ENCODE measurements around the gene CACFD1.

The CACFD1 gene

DNA sequence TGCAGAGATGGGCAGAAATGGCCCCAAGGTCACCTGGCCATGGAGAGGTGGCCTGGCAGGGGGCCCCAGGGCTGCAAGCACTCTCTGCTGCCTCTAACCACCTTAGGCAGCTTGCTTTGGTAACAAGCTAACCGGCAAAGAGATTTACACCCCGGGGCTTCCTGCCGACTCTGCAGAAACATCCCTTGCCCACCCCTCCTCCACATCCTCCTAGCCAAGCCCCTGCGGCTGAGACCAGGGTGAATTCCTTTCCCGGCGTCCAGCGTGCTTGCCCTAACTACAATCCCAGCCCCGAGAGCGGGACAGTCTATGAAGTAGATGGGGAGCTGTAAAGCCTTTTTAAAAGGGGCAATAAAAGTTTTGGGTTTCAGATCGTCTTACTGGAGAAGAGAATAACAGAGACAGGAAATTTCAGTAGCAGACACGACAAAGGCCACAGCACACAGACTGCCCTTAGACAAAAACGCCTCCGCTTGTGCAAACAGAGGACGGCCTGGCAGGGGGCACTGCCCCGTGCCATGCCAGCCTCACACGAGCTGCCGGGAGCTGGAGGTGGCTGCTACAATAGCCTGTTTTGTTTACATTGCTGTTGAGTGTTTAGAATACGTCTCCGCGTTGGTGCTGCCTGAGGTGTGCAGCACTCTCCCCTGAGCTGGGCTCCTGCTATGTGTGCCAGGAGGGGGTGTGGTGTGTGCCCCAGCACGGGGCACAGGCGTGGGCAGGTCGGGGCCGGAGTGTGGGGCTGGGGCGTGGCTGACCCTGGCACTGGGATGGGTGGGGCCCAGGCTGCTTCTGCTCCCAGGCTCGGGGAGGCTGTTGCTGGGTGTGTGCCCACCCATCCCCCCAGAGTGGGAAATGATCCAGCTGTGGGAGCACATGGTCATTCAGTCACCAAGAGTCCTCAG is 49.7 kb downstream of the CACFD1 start:
- Histone ChIP-seq H3K27ac (replicated peaks; ENCODE audit: low read length) (no peak overlapping the region), H3K18ac (ENCODE audit: low read length) (peak overlapping the region; percentile 83), H3K79me1 (ENCODE audit: low read depth, low read length) (peaks cover 9% of the 10 kb centered on the region), H2BK12ac (ENCODE audit: low read length) (peak overlapping the region; percentile 18), H3K9me3 (replicated peaks in 1 of 2; ENCODE audit: control insufficient read depth in 2 of 2, insufficient read depth in 1 of 2, low read depth in 1 of 2, low read length in 2 of 2) (peaks cover 0 to 9% of the 10 kb centered on the region in 2 donors), H3K9ac (ENCODE audit: low read depth, low read length, poor library complexity) (peak overlapping the region; percentile 76), H4K91ac (ENCODE audit: low read depth, low read length, poor library complexity) (no peak overlapping the region), H3K4me1 (ENCODE audit: control insufficient read depth in 2 of 2, insufficient read depth in 1 of 2, low read depth in 1 of 2, low read length in 2 of 2) (peaks cover 14 to 18% of the 10 kb centered on the region in 2 donors), H3K4ac (ENCODE audit: low read length) (peak overlapping the region; percentile 79), H4K8ac (ENCODE audit: low read depth, low read length) (no peak overlapping the region), H3K14ac (ENCODE audit: low read length) (no peak overlapping the region), H3K23ac (ENCODE audit: low read depth, low read length, poor library complexity) (no peak overlapping the region), H2BK15ac (ENCODE audit: low read length) (peak overlapping the region; percentile 60), H3K27me3 (ENCODE audit: control insufficient read depth in 3 of 3, insufficient read depth in 3 of 3, low read depth in 1 of 3, low read length in 3 of 3) (peaks cover 0 to 16% (median 2%) of the 10 kb centered on the region in 3 experiments), H3K4me2 (ENCODE audit: insufficient read depth, low read length, poor library complexity, severe bottlenecking) (peak overlapping the region; percentile 32), H3K36me3 (replicated peaks in 1 of 2; ENCODE audit: control insufficient read depth in 2 of 2, insufficient read depth in 2 of 2, low read length in 2 of 2) (peaks cover 0 to 4% of the 10 kb centered on the region in 2 donors), H3K4me3 (ENCODE audit: low read length in 2 of 2) (no peak overlapping the region), H2BK120ac (ENCODE audit: low read depth, low read length) (no peak overlapping the region), H2AFZ (ENCODE audit: low read length) (peak overlapping the region; percentile 54), H2BK5ac (ENCODE audit: low read length) (peak overlapping the region; percentile 4), H2AK5ac (ENCODE audit: low read depth, low read length) (peak overlapping the region; percentile 76)
- no peak for DNase-seq (ENCODE audit: low spot score)
- no CpG with 5 or more reads among the region's 26 CpGs for WGBS, 2 donors (ENCODE audit: extremely low coverage in 2 of 2, insufficient read length in 2 of 2, insufficient replicate concordance in 1 of 2)

DNA sequence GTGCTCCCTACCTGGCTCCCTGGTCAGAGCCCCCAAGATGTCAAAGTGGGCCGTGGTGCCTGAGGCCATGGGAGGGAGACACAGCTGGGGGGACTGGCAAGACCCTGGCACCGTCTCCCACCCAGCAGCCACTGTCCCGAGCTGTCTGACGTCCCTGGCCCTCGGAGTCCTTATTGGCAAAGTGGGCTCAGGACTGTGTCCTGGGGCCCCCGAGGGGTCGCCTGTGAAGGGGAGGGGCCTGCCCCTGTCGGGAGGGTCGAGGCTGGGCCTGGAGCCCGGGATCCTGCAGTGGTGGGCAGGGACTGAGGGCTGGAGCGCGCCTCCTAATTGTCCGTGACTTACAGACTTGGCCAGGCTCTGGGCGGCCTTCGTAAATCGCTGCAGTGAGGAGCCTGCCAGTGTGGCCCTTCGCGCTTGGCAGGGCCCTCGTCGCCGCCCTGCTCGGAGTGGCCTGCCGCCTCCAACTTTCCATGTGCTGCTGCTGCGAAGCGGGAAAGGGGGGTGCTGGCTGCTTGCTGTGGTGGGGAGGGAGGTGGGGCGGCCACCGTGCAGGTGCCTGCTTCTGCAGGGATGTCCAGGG is 51.2 kb downstream of the CACFD1 start:
- Histone ChIP-seq H3K79me1 (ENCODE audit: low read depth, low read length) (peaks cover 9% of the 10 kb centered on the region), H3K27me3 (ENCODE audit: control insufficient read depth in 3 of 3, insufficient read depth in 3 of 3, low read depth in 1 of 3, low read length in 3 of 3) (peaks cover 0 to 22% (median 2%) of the 10 kb centered on the region in 3 experiments), H4K8ac (ENCODE audit: low read depth, low read length) (no peak overlapping the region), H2BK120ac (ENCODE audit: low read depth, low read length) (no peak overlapping the region), H2AFZ (ENCODE audit: low read length) (no peak overlapping the region), H3K36me3 (replicated peaks in 1 of 2; ENCODE audit: control insufficient read depth in 2 of 2, insufficient read depth in 2 of 2, low read length in 2 of 2) (peaks cover 0 to 4% of the 10 kb centered on the region in 2 donors), H3K4me3 (ENCODE audit: low read length in 2 of 2) (no peak overlapping the region), H2AK5ac (ENCODE audit: low read depth, low read length) (peak overlapping the region; percentile 83), H2BK12ac (ENCODE audit: low read length) (peak overlapping the region; percentile 73), H3K4me1 (ENCODE audit: control insufficient read depth in 2 of 2, insufficient read depth in 1 of 2, low read depth in 1 of 2, low read length in 2 of 2) (peaks cover 14 to 18% of the 10 kb centered on the region in 2 donors), H4K91ac (ENCODE audit: low read depth, low read length, poor library complexity) (no peak overlapping the region), H2BK15ac (ENCODE audit: low read length) (peak overlapping the region; percentile 56), H3K27ac (replicated peaks; ENCODE audit: low read length) (no peak overlapping the region), H3K18ac (ENCODE audit: low read length) (peak overlapping the region; percentile 44), H3K9ac (ENCODE audit: low read depth, low read length, poor library complexity) (no peak overlapping the region), H3K14ac (ENCODE audit: low read length) (no peak overlapping the region), H3K23ac (ENCODE audit: low read depth, low read length, poor library complexity) (no peak overlapping the region), H3K4ac (ENCODE audit: low read length) (no peak overlapping the region), H2BK5ac (ENCODE audit: low read length) (no peak overlapping the region), H3K9me3 (replicated peaks in 1 of 2; ENCODE audit: control insufficient read depth in 2 of 2, insufficient read depth in 1 of 2, low read depth in 1 of 2, low read length in 2 of 2) (peaks cover 0 to 9% of the 10 kb centered on the region in 2 donors), H3K4me2 (ENCODE audit: insufficient read depth, low read length, poor library complexity, severe bottlenecking) (no peak overlapping the region)
- no peak for DNase-seq (ENCODE audit: low spot score)
- WGBS, 2 donors (ENCODE audit: extremely low coverage in 2 of 2, insufficient read length in 2 of 2, insufficient replicate concordance in 1 of 2) = no CpG with 5 or more reads among the region's 27 CpGs

DNA sequence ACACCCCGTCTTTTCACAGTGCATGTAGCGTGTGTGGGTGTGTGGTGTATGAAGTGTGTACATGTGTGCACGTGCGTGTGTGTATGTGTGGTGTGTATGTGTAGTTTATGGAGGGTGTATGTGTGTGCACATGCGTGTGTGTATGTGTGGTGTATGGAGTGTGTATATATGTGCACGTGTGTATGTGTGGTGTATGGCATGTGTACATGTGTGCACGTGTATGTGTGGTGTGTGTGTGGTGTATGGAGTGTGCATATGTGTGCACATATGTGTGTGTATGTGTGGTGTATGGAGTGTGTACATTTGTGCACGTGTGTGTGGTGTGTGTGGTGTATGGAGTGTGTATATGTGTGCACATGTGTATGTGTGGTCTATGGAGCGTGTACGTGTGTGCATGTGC is 51.8 kb downstream of the CACFD1 start:
- Histone ChIP-seq H3K9ac (ENCODE audit: low read depth, low read length, poor library complexity) (peak overlapping the region; percentile 82), H3K4ac (ENCODE audit: low read length) (no peak overlapping the region), H3K4me2 (ENCODE audit: insufficient read depth, low read length, poor library complexity, severe bottlenecking) (no peak overlapping the region), H2BK5ac (ENCODE audit: low read length) (no peak overlapping the region), H3K27ac (replicated peaks; ENCODE audit: low read length) (no peak overlapping the region), H2AK5ac (ENCODE audit: low read depth, low read length) (no peak overlapping the region), H3K27me3 (ENCODE audit: control insufficient read depth in 3 of 3, insufficient read depth in 3 of 3, low read depth in 1 of 3, low read length in 3 of 3) (peaks cover 0 to 22% (median 2%) of the 10 kb centered on the region in 3 experiments), H3K4me1 (ENCODE audit: control insufficient read depth in 2 of 2, insufficient read depth in 1 of 2, low read depth in 1 of 2, low read length in 2 of 2) (peaks cover 14 to 18% of the 10 kb centered on the region in 2 donors), H3K4me3 (ENCODE audit: low read length in 2 of 2) (peak overlapping the region in 1 of 2 donors; percentile 65), H3K79me1 (ENCODE audit: low read depth, low read length) (peaks cover 9% of the 10 kb centered on the region), H4K8ac (ENCODE audit: low read depth, low read length) (no peak overlapping the region), H2BK15ac (ENCODE audit: low read length) (no peak overlapping the region), H2AFZ (ENCODE audit: low read length) (no peak overlapping the region), H2BK12ac (ENCODE audit: low read length) (no peak overlapping the region), H3K18ac (ENCODE audit: low read length) (no peak overlapping the region), H3K36me3 (replicated peaks in 1 of 2; ENCODE audit: control insufficient read depth in 2 of 2, insufficient read depth in 2 of 2, low read length in 2 of 2) (peaks cover 0 to 4% of the 10 kb centered on the region in 2 donors), H4K91ac (ENCODE audit: low read depth, low read length, poor library complexity) (peak overlapping the region; percentile 47), H3K9me3 (replicated peaks in 1 of 2; ENCODE audit: control insufficient read depth in 2 of 2, insufficient read depth in 1 of 2, low read depth in 1 of 2, low read length in 2 of 2) (peaks cover 0 to 9% of the 10 kb centered on the region in 2 donors), H3K14ac (ENCODE audit: low read length) (peak overlapping the region; percentile 10), H3K23ac (ENCODE audit: low read depth, low read length, poor library complexity) (no peak overlapping the region), H2BK120ac (ENCODE audit: low read depth, low read length) (no peak overlapping the region)
- no peak for DNase-seq (ENCODE audit: low spot score)
- WGBS, 2 donors (ENCODE audit: extremely low coverage in 2 of 2, insufficient read length in 2 of 2, insufficient replicate concordance in 1 of 2) = 100% methylated on average over 2 to 3 of the region's 10 CpGs
